ENCODE data around the gene ADAMTS3.
"Not testable (repeated sequence)": the region's sequence is repeated elsewhere in the genome, so short reads cannot be mapped to it uniquely, and the experiment has no call there.

ADAMTS3 gene

DNA sequence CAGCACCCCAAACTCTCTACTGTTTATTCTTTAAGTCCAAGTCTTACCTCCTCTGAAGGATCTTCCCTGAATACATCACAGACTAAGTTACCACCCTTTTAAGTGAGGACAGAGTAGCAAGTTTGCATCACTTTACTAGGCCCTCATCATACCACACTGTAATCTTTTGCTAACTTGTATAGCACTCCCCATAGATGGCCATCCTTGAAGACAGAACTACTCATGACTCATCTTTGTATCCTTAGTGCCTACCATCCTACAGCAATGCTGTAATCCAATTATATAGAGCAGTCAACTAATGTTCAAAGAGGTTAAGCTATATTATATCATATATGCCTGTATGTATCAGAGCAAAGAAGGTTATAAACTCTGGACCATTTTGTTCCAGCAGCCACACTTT is 101.4 kb downstream of the ADAMTS3 start:
- DNase-seq = no peak

DNA sequence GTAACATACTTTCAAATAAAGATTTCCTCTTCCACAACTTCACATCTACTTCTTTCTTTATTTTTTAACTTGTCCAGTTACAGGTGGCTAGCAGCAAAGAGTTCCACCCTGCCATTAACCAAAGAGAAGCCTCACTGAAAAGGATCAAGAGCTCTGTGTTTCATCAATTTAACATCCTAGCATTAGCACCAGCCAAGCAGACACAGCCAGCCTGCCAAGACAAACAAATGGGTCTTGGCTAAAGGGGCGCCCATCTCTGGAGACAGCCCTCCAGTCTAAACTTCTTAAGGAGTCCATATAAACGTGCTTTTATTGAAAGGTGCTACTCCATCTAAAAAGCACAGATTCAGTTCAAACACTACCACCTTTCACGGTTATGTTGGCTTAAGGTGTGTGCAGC is 105.3 kb downstream of the ADAMTS3 start:
- DNase-seq = no peak

DNA sequence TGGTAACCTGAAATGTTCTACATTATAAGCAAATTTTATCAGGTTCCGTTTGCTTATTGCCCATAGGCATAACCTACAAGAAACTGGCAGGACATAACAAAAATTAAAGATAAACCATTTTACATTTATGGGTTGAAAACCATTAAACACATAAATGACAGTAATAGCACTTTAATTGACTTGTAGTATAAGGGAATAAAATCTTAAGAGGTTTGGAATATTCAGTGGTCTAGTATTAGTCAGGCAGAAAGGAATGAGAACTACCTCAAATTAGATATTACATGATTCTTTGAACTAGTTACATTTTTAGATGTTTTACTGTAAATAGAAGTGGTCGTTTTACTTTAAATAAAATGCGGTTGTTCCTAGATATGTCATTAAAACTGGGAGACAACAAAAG is 111.9 kb downstream of the ADAMTS3 start:
- no peak for DNase-seq

DNA sequence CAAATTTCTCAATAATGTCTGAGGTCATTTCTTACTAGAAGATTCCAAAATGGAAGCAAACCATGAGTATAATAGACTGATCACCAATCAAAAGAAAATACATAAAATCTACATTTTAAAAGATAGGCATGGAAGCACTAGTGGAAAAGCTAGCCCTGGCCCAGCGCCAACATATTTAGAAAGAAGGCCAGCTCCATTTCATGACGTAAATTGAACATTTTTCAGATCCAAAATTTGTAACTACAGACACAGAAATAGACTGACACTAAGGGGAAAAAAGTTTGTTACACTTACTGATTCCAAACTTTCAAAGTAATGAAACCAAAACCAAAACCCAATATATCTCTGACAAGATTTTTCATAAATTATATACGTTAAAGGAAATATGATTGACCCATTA is 117.7 kb downstream of the ADAMTS3 start:
- DNase-seq = no peak

DNA sequence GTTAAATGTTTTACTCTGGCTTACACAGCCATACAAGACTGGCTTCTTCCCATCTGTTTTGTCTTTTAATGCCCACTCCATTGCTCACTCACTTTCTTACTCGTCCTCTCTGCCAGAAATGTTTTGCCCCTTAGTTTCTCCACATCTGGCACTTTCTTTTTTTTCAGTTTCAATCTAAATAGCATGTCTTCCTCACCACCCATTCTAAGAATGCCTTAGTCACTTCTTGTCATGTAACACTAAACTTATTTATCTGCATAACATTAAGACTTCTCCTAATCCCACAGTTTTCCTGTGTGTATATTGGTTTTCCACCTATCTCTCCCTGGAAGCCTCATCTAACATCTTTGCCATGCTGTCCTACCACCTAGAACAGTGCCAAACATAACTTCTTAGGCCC is 119.3 kb downstream of the ADAMTS3 start:
- DNase-seq = no peak

DNA sequence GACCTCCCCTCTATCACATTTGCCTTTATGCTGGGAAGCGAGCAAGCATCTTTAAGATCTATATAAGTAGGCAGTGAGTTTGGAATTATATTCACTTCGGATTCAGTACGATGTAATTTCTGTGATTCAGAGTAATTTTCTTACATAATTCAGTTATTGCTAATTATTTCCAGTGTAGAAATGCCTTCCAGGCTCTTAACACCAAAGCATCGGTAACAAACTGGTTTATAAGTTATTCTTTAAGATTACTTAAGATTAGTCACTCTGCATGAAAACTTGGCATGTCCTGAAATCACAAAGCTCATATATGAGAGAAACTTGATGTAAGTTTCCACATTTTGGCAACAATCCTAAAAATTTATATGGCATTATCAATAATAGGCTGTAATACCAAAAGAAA is 120.8 kb downstream of the ADAMTS3 start:
- no peak for DNase-seq

DNA sequence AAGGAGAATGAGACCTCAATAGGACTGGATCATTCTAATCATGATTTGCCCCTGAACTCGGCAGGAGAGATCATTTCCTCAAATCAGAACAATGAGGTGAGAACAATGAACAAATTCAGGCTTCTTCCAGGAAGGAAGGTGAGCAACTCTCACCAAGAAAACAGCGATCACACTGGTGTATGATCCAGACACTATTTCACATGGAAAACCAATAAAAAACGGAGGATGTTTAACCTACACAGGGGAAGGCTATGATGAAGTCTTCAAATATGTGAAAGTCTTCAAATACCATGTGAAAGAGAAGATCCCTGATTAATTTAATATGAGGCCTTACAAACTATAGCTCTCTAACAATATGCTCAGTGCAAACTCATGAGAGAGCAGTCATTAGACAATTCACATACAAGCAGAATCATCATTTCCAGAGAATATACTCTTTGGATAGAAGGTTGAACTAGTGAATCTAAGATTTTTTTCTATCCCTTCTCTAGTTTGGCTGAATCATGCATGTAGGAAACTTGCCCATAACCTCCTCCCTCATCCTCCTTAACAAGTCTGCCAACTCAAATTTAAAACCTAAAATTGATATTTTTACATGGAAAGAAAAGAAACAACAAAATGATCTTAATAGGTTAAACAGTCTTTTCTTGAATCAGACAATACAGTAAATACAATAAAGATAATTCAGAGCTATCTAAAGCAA is 122.5 kb downstream of the ADAMTS3 start:
- DNase-seq = no peak

DNA sequence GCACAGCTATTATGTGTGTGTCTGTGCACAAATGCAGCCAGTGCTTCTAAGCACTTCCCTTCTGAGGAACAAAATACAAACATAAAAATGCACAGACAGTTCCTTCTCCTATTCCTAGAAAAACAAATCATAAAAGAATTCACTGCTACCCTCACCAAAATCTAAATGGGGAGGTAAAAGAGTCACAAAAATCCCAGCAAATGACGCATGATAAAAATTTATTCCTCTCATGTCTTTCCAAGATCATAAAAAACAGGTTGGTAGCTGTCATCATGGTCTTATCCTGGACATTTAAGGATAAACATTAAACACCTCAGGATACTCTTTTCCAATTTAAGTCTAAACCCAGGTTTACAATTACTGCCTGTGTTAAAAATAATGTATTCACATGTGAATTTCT is 124.9 kb downstream of the ADAMTS3 start:
- DNase-seq = no peak

DNA sequence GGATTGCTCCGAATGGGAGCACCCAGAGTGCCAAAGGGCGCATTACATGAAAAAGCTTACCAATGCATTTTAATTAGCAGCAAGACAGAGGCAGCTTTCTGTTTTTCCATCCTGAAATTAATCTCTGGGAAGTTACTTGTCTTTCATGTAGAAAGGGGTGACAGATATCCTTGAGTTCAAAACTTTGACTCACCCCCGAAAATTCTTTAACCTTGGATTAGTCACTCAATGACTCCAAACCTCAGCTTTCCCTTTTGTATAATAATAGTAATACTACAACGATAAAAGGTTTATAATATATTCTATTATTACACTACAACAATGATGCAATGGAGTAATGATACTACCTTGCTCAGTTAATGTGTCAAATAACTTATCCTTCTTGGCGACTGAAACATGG is 126.3 kb downstream of the ADAMTS3 start:
- DNase-seq = no peak

DNA sequence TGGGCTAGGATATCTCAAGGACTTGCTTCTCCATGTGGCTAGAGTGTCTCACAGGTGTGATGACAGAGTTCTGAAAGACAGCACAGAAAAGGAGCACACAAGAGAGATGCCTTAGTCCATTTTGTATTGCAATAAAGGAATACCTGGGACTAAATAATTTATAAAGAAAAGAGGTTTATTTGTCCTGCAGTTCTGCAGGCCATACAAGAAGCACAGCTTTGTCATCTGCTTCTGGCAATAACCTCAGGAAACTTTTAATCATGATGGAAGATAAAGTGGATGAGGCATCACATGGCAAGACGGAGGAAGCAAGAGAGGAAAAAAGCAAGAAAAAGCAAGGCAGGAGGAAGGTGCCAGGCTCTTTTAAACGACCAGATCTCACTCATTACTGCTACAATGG is 126.9 kb downstream of the ADAMTS3 start:
- no peak for DNase-seq

DNA sequence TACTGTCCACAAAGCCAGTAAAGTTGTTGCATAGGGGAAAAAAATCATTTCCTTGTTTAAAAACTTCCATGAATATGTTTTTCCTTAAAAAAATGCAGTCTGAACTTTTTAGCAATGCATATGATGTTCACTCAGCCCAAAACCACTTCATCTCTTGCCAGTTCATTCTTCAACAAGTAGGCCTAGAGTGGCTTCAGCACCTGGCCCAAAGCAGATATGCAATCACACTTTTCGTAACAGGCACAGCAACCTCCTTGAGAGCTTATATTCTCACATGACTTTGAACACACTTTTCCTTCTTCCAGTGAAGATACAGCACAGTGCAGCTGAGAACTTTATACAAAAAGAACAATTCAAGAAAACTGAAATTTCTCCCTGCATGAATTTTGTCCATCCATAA is 128.6 kb downstream of the ADAMTS3 start:
- no peak for DNase-seq

DNA sequence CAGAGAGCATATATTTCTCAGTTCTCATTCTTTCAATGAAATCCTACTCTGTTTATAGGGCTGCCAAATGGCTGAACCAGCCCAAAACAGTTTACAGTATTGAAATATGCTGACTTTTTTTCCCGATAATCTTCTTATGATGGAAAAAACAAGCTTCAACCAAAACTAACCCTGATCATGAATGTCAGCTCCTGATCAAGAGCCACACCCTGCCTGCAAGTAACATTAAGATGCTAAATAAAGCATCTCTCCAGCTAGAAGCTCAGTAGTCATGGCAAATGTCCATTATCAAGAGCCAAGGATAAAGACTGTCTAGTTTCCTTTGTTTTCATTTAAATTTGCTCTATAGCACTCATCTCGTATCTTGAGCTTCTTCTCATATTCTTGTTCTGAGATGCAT is 136.0 kb downstream of the ADAMTS3 start:
- no peak for DNase-seq

DNA sequence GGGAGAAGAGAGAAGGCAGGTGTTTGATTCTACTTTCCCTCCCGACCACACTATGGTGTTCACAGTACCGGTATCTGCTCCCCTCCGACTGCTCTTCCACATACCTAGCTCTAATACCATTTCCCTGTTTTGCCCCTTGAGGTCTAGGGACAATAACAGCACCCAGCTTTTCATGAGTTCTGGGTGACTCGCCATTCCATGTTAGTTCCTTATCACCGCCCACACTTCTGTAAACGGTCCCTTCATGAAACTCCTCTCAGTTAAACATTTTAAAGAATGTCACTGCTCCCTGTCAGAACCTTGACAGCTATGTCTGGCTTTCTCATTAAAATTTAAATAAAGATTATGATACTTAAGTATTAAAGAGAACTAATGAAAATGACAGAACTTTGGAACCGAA is 136.7 kb downstream of the ADAMTS3 start:
- DNase-seq = no peak

DNA sequence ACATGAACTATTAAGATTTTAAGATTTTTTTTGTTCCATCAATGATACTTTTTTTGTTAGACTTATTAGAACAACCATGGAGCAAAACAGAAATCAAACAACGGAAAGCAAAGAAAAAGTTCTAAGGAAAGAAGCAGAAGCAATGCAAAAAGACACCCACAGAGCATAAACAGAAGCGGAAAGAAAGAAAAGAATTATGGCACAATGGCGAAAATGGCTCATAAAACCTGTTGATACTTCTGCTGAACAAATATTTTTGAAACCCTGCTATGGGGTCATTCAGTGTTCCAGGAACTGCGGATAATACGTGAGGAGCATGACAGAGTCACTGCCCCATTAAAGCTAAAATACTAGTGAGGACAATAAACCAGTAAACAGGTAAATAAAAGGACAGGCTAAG is 138.0 kb downstream of the ADAMTS3 start:
- DNase-seq = no peak

DNA sequence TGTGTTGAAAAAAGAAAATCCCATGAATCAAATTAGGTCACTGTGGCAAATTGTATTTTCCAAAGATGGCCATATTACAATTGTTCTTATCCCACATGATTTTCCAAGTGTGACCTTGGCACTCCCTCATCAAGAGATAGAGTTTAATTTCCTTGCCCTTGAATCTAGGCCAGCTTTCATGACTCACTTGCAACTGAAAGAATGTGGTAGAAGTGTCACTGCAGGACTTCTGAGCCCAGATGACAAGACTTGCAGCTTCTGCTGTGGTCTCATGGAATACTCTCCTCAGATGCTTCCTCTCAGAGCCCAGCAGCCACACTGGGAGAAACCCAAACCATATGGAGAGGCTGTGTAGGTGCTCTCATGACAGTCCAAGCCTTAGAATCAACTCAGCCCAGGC is 139.0 kb downstream of the ADAMTS3 start:
- no peak for DNase-seq

DNA sequence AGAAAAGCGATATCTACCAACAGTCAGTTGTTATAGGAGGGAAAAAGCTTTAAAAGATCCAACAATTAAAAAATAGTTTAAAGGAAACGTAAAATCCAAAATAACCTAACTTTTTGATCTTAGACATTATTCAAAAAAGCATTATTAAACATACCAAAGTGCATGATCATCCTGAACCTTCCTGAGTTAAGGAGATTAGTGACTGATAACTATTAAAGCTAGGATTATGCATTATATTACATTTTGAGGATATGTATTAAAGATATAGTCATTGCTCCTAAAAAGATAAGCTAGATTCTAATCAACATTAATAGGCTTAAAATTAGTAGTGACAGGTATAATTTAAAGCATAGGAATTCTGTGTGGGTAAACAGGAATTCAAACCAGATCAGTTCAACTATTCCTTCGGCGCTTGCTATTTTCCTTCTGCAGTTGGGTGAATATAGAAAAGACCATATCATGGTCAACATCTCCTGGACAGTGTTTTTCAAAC is 139.6 kb downstream of the ADAMTS3 start:
- no peak for DNase-seq

DNA sequence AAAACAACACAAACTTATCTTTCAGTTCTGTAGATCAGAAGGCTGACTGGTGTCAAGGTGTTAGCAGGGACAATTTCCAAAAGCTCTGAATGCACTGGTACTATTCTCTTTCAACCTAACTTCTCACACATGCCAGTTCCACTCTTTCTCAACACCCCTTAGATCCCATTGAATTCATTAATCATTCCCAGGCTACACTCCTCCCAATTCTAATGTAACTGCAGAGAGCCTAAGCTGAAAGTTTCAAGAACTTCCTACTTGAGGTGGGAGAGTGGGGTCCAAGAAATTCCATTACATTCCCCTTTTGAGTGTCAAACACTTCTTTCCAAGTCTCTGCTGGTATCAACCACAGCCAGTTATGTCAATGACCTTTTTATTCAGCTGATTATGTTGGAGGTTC is 142.0 kb downstream of the ADAMTS3 start:
- DNase-seq = no peak

DNA sequence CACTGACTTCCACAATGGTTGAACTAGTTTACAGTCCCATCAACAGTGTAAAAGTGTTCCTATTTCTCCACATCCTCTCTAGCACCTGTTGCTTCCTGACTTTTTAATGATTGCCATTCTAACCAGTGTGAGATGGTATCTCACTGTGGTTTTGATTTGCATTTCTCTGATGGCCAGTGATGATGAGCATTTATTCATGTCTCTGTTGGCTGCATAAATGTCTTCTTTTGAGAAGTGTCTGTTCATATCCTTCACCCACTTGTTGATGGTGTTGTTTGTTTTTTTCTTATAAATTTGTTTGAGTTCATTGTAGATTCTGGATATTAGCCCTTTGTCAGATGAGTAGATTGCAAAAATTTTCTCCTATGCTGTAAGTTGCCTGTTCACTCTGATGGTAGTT is 143.1 kb downstream of the ADAMTS3 start:
- DNase-seq = not testable (repeated sequence)

DNA sequence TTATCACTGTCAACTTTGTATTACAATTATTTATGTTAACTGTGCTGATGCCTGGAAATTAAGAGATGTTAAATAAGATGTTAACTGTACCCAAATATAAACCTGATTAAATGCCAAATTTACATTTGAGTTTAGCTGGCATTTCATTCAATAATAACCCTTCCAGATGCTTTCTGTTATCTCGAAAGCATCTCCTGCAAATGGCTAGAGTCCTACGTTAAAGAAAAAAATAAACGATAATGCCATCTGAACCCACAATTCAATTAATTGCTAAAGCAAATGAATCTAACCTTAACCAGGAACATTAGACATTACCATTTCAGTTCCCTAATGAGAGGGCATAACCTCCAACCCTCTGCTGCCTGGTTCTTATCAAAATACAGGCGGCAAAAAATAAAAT is 145.0 kb downstream of the ADAMTS3 start:
- DNase-seq = no peak

DNA sequence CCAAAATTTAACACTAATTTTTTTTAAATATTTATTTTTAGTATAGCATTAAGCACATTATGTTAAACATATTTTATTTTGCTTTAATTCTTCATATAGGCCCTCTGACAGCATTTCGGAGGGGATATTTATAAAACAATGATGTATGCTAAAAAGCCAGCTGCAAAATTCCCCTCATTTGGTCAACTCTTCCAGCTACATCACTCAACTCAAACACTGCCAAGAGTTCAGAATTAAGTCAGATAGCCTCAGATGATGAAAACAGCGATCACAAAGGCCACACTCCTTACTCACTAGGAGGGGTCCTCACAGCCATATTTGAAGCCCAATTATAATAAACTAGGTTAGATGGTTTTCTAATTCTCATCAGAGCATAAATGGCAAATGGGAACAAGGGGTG is 146.6 kb downstream of the ADAMTS3 start:
- DNase-seq = no peak

DNA sequence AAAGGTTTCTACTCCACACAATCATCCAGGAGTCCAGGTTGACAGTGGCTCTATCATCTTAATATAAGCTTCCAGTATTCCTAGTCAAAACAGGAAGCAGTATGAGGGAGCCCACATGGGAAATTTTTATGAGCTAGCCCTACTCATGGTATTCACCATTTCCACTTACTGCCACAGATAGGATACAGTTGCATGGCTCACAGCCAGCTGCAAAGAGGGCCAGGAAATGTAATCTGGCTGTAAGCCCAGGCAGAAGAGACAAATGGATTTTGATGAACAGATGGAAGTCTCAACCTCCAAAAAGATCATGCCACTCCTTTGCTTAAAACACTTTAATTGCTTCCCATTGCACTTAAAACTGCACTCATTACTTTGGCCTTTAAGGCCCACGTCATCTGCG is 150.6 kb downstream of the ADAMTS3 start:
- DNase-seq = no peak

DNA sequence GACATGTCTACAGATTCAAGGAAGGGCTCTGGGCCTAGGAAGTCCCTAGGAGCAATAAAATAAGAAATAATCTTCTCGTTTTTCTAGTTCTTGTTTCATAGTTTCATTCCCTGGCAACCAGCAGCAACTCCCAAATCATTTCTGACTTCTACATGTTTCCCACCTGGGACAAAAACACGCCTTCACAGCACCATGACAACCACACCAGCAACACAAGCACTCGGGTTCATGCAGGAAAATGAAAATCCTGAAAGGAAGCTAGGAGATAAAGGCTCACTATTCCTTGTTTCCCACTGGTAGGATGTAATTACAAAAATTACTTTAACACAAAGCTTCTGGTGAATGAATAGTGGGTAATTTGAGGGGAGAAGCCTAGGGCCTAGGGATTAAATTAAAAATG is 158.9 kb downstream of the ADAMTS3 start:
- DNase-seq = no peak

DNA sequence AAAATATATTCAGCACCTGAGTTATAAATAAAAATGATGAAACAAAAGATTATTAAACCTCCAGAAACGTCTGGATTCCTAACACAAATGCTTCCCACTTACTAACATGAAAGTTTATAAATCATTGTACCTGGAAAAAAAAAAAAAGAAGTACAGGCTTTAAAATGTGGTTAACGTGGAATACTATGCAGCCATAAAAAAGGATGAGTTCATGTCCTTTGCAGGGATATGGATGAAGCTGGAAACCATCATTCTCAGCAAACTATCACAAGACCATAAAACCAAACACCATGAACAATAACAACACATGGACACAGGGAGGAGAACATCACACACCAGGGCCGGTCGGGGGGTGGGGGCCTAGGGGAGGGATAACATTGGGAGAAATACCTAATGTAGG is 160.5 kb downstream of the ADAMTS3 start:
- DNase-seq = no peak

DNA sequence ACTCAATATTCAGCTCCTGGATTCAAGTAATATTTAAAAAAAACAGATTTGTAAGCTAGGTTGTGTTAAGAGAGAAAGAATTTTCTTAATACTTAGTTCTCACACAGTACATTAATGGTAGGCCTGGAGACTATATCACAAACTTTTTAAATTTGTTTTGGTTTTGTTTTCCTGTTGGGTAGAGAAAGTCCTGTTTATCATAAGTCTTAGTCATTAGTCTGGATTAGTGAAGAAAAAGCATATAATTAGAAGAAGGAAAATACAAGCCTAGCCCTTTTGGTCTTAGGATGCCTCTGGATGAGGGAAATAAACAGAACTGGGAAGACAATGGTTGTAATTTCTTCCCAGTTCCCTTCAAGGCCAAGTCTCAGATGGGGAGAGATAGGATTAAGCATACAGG is 163.6 kb downstream of the ADAMTS3 start:
- DNase-seq = no peak

DNA sequence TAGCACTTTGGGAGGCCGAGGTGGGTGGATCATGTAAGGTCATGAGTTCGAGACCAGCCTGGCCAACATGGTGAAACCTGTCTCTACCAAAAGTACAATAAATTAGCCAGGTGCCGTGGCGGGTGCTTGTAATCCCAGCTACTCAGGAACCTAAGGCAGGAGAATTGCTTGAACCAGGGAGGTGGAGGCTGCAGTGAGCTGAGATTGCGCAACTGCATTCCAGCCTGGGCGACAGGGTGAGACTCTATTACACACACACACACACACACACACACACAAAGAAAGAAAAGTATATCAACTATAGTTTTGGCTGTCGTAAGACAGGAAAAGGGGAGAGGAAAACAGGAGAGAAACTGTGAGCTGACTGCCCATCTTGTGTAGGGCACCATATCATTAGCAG is 171.7 kb downstream of the ADAMTS3 start:
- no peak for DNase-seq
